ENCODE data around the gene ACOXL. TPM values are rescaled to one million over a fixed set of nuclear protein-coding genes. Genes with fewer than 3 reads are reported as not detected.

Gene ACOXL
- total and polyA plus RNA-seq, 10 of the 15 experiments (the other 5 are each of a cell fraction or from before 2014, with no cell fraction given) = 0.05 to 1.3 (median 0.71) TPM

GRCh38 chr2:110712737-110713136 is 19.6 kb upstream of the ACOXL start (continued):
- TF ChIP-seq POLR2AphosphoS5 (IDR thresholded peaks at IDR 0.05; ENCODE audit: low read length) = no peak
- TF ChIP-seq ZBTB40 (IDR thresholded peaks at IDR 0.05; ENCODE audit: borderline replicate concordance) = no peak
- no peak for TF ChIP-seq CREM (IDR thresholded peaks at IDR 0.05; ENCODE audit: low read depth)
- TF ChIP-seq MLLT1 (IDR thresholded peaks at IDR 0.05) = no peak
- no peak for TF ChIP-seq GABPA (IDR thresholded peaks at IDR 0.05; ENCODE audit: low read depth)
- no peak for TF ChIP-seq ZBTB33 (IDR thresholded peaks at IDR 0.05)

All from GM12878 (cell line).